HG02840 (cell line): ENCODE data around the gene RIBC2.
"Not testable (repeated sequence)": the region's sequence is repeated elsewhere in the genome, so short reads cannot be mapped to it uniquely, and the experiment has no call there.

Experiments used
- ATAC-seq: cut with Tn5 transposase; IDR thresholded peaks from one replicate; pipeline ENCODE4 v1.9.1; 2021; ENCODE audit warnings: mild to moderate bottlenecking, moderate library complexity, moderate number of reproducible peaks; ENCODE audit not compliant: unreplicated experiment, low FRiP score

Gene RIBC2, protein sequence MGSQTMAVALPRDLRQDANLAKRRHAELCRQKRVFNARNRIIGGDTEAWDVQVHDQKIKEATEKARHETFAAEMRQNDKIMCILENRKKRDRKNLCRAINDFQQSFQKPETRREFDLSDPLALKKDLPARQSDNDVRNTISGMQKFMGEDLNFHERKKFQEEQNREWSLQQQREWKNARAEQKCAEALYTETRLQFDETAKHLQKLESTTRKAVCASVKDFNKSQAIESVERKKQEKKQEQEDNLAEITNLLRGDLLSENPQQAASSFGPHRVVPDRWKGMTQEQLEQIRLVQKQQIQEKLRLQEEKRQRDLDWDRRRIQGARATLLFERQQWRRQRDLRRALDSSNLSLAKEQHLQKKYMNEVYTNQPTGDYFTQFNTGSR

DNA sequence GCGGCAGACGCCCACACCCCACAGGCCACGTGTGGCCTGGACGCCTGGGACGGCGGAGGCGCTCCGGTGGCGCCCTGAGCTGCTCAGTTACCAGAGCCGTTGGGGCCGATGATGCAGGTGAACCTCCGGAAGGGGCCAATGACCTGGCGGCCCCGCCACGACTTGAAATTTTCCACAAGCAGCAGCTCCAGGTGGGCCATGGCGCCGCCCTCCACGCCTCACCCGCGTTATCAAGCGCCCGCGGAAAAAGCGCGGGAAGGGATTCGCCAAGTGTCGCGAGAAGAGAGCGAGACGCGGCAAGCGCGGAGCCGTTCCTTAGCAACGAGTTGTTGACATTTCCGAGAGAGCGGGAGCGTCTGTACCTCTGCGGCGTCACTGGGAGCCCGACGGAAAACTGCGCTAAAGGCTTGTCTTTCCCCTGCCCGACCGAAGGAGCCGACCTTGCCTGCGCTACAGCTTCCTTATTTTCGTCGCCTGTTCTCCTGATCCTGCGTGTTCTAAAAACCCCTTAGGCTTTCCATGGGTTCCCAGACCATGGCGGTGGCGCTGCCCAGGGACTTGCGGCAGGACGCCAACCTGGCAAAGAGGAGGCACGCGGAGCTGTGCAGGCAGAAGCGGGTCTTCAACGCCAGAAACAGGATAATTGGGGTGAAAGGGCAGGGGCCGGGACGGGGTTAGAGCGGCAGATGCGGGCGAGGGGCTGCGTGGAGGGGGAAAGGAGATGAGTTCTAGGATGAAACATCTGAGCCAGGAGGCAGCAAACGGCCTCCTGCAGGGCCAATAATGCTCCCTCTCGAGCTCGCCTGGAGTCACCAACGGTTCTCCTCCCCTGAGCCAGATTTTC lies at the start of gene RIBC2, which contains the start of gene SMC1B:
Gene RIBC2 (plus strand): TSS at position 326 of the 844 bp plus-strand sequence. CDS start 194 bp downstream, at position 520.
Gene SMC1B (minus strand): TSS at position 232 of the 844 bp plus-strand sequence. CDS start 32 bp downstream, at position 200.
- no peak for ATAC-seq

DNA sequence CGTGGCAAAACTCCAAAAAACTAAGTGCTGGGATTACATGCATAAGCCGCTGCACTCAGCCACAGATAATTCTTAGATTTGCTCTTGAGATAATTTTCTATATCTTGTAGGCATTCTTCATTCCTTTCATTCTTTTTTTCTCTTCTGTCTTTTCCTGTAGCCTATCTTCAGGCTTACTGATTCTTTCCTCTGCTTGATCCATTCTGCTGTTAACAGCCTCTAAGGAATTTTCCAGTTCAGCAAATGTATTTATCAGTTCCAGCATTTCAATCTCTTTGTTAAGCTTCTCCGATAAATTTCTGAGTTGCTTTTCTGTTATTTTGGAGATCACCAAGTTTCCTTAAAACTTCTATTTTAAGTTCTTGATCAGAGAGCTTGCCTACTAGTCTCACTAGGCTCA lies 46.8 kb upstream of the RIBC2 start:
- ATAC-seq, result no peak

DNA sequence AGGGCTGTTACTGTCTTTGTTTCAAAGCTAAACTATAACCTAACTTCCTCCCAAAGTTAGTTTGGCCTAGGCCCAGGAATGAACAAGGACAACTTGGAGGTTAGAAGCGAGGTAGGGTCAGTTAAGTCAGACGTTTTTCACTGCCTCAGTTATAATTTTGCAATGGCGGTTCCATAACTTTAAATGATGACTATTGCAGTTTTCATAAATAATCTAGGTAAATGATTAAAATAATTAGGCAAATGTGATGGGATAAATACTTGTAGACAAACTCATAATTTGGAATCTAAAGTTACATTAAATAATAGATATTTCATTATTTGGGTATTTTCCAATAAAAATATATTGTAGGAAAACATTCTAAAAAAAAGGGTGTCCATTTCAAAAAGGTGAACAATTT lies 39.9 kb upstream of the RIBC2 start:
- not testable (repeated sequence) for ATAC-seq

DNA sequence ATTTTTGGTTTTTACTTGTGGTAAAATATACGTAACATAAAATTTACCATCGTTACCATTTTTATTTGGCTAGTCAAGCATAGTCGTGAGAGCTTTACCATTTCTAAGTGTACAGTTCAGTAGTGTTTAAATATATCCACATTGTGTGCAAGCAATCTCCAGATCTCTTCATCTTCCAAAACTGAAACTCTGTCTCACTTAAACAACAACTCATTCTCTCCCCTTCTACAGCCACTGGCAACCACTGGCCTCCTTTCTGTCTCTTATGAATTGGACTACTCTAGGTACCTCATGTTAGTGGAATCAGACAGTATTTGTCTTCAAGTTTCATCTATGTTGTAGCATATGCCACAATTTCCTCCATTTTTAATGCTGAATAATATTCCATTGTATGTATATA lies 37.5 kb upstream of the RIBC2 start:
- ATAC-seq, result no peak

DNA sequence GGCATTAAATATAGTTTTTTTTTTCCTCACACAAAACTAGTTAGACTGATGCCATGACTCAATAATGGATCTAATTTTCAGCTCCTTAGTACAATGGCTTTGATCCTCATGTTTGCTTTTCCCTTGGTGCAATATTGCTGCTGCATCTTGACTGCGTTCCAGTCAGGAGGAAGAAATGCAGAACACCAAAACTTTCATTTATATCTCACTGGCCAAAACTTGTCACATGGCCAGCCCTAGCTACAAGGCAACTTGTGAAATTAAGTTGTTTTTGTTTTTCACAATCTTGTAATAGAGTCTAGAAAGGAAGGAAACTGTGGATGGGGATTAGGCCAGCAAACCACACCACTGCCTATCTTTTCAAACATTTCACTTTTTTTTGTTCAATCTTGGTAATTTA lies 36.8 kb upstream of the RIBC2 start:
- no peak for ATAC-seq

DNA sequence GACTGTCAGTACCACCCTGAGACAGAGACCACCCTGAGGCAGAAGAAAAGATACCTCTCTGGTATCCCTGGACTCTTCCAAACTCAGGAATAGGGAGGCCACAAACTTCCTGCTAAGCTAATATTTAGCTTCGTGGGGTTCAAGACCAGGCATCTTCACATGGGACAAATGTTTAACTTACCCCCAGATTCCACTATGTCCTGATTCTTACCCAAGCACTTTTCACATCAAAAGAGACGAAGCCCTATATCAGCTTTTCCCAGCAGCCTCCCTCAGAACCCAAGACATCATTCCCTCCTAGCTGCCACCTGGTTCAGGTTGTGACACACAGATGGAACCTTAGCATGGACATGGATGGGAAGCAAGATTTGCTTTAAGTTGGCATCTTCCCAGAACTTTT lies 32.1 kb upstream of the RIBC2 start:
- ATAC-seq, result no peak

DNA sequence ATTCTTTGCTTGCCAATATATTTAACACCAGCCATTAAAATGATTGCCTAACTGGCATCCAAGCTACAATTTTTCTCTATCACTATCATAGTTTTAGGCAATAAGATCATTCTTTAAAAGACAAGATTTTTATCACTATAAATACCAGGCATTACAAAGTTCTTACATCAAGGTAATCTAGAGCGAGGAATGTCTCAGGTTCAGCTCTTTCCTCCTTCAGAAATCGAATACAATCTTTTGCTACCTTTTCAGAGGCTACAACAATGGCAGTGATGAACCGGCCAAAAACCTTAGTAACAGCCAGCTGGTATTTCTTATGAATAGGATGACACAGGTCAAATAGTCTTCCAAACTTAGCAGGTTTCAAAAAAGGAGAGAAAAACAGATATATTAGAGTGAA lies 23.9 kb upstream of the RIBC2 start:
- no peak for ATAC-seq

DNA sequence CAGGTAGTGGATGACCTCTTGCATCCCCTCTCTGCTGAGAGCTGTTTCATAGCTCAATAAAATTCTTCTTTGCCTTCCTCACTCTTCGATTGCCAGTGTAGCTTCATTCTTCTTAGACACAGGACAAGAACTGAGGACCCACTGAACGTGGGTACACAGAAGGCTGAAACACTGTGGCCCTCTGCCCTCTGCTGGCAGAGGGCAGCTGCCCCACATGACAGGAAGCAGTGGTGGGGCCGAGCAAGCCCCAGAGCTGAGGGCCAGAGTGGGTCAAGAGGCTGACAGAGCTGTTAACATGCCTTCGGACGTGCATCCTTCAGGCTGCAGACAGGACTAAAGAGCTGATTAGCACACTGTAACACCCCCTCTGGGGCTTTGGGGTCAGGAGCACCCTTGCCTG lies 15.7 kb upstream of the RIBC2 start:
- ATAC-seq, result no peak

DNA sequence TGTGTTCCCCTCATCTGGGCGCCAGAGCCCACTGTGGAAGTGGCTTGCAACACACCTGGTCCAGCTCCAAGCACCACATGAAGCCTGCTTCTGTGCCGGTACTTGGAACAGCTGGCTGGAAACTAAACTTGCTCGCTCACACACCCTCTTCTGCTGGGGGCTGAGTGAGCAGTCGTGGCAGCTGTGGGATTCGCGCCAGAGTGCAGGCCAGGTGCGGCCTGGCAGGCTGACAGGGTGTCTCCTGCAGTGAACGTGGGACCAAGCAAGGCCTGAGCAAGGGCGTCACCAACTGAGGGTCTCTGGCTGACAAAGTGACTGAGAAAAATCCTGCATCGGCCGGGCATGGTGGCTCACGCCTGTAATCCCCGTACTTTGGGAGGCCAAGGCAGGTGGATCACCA lies 15.3 kb upstream of the RIBC2 start:
- ATAC-seq, result no peak

DNA sequence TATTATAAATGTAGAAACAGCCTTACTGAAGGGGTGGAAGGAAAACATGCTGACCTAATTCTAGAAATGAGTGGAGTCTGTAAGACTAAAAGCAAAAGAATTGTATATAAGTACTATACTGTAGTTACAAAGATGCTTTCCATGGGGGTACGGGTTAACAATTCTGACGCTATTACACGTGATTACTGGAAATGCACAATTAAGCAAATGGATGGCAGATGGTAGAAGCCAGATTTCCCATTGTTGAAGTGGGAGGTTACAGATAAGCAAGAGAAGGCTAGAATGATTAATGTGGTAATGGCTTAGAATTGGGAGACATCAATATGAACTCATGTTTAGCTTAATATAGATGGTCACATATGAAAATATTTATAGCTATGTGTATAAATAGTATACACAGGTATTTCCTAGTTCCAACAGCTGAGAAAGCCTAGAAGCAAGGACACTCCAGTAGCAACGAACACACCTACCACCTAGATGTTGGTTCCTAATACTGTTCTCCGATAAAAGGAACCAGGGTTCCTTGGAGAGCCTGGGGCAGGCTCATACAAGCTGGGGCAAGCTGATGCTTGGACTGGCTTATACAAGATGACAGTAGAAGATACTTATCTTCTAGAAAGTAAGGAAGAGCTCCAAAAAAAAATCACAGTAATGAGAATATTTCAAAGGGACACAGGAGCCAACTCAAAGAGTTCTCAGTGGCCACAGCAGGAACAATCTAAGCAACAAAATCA lies 13.6 kb upstream of the RIBC2 start:
- ATAC-seq, result no peak

DNA sequence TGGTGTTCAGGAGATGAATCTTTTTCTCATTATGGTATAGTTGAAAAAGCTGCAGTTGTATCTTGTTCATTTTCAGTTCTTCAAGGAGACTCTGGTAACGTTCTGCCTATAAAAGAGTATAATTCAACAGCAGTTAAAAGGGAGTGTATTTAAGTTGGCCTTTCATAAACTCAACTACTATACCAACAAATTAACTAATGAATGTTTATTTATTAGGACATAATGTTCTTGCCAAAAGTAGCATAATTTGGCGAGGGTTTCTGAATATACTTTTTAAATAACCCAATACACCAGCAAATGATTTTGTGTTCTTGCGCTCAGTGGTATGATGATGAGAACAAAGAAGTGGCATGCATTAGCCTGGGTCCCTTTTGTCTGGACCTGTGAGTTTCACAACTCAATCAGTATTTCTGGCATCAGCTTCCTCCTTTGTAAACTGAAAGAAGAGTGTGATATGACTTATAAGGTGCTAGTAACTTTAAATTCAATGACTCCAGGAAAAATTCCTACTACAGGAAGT lies 11.0 kb upstream of the RIBC2 start:
- no peak for ATAC-seq

DNA sequence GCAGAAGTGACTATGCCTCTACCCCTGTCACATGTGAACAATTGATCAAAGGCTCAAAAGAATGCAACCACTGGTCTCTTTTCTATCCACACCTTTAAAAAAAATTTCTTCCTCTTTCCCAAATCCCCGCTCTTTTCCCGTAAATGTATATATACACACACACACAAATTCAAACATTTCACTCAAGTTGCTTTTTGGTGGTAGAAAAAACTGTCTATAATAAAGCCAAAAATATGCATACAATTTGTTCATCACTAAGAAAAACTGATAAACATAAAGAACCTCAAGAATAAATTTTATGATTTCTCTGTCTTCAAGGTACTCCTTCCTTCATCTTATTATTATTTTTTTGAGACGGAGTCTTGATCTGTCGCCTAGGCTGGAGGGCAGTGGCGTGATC lies 5.7 kb upstream of the RIBC2 start:
- ATAC-seq, result no peak

DNA sequence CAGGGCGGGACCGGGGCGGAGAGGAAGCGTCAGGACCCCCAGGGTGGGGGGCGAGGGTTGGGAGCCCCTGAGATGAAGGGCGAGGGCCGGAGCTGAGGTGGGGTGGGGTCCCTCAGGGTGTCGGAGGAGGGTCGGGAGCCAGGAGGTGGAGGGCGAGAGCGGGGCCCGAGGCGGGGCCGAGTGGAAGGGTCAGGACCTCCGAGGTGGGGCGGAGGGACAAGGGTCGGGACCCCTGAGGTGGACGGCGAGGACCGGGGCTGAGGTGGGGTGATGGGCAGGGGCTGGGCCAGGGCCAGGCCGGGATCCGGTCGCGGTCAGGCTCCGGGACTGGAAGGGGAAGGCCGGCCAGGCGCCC lies 503 bp upstream of the RIBC2 start:
- ATAC-seq, result no peak

DNA sequence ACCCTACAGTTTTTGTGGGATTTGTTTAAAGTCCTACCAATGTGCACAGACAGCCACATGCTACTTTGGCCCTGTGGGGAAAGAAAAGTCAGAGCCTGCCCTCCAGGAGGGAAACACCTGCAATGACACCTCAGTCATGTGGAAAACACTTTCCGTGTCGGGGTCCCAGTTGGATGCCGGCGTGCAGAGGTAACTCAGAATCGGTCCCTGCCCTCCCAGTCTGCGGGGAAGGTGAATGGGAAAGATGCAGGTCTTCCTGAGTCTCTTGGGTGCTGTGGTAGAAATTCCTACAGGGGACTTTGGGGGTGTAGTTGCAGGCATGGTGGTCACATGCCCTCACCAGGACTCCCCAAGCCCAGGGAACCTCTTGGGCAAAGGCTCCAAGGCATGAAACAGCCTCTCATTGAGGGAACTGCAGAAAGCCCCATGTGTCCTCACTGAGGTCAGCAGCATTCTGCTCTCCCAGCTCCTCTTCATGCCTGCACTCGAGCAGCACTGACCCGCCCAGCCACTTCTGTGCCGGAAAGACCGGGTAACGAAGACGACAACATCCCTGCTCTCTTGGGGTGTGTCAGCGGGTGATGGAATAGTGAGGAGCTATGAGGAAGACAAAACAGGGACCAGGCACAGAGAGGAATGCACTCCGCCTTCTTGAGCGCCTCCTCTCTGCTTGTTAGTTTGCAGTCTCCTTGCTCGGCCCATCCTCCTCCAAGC lies 4.7 kb downstream of the RIBC2 start:
- ATAC-seq, result no peak

DNA sequence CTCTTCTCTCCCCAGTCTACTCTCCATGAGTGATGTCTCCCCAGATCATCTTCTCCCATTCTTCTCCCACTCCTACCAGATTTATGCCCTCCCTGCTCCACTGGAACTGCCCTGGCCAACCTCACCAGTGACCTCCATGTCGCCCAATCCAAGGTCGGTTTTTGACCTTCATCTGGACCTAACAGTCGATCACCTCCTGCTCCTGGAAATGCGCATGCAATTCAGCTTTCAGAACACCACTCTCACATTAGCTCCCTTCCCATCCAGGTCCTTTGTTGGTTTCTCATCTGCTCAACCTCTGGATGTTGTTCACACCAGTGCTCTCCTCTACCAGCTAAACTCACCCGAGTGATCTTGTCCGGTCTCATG lies 5.3 kb downstream of the RIBC2 start:
- ATAC-seq, result no peak

DNA sequence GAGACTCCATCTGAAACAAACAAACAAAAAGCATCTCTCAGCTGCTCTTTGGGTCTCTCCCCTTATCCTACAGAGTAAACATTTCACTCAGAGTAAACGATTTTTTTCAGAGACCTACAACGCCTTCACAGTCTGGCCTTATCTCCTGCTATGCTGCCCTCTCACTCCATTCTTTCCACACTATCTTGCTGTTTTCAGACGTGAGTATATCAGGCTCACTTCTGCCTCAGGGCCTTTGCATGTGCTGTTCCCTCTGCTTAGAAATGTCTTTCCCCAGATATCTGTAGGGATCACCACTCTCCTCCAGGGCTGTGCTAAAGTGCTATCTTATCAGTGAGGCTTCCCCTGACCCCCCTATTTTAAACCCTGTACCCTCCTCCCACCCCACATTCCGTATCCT lies 6.5 kb downstream of the RIBC2 start:
- ATAC-seq, result no peak

DNA sequence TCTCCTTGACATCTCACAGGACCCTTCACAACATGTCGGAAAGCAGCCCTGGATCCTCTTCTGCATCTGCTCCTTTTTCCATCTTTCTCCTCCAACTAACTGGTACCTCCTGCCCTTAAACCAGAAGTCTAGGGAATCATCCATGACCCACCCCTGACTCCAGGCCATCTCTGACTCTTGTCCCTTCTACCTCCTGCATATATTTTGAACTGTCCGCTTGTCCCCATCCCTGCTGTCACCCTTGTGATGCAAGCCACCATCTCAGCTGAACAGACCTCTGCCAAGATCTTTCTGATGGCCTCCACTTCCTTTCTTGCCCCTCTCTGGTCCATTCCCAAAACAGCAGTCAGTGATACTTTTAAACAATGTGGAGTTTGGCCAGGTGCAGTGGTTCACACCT lies 7.0 kb downstream of the RIBC2 start:
- ATAC-seq, result no peak

DNA sequence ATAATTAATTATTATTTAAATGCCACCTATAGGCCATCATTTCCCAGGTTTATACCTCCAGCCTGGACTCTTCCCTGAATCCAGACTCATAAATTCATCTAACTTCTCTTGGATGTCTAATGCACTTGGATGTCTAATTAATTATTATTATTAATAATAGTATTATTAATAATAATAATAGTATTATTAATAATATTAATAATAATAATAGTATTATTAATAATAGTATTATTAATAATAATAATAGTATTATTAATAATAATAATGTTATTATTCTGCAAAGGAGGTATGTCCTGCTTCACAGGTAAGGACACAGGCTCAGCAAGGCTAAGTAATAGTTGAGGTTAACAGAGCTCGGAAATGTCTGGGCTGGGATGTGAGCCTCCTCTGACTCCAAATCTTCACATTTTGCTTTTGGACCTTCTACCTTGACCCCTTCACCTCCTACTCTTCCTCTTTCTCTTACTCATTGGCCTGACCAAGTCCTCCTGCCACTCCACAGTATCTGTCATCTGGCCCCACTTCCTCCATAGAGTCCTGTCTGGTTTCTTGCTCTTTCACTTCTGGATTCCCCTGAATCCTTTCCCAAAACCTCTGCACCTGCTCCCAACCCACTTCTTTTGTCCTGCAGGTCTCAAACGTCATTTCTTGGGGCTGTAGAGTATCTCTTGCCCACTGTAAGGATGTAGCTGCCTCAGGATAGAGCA lies 8.0 kb downstream of the RIBC2 start:
- no peak for ATAC-seq

DNA sequence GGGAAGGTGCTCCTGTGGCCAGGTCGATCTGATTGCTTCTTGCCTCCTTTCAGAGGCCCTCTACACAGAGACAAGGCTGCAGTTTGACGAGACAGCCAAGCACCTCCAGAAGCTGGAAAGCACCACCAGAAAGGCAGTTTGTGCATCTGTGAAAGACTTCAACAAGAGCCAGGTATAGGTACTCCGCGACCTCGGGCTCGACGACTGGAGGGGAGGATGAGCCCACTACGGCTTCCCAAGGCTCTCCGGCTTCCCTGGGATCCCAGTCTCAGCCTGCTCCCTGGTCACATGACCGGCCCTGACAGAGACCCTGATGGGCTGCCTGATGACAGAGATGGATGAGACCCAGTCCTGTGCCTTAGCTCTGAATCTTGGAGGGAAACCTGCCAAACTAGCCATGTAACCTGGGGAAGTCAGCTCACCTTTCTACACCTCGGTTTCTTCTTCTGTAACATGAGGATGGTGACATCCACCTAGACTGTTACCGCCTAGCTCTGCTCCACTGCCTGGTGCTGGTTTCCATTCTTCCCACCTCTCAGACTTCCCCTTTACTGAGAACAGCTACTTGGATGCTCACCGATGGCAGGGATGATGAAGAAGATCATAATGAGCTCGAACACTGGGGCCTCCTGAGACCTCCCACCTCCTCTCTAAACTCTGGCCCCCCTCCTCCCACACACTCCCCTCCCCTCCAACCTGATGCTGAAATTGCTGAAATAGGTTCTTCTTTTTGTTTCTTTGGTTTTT lies 8.9 kb downstream of the RIBC2 start:
- no peak for ATAC-seq
